SIG-M5 treated with dmso at 0.1 percent for 504 hours (cell line): ENCODE measurements around the gene OR52A1.
A peak's percentile ranks its signal among the peaks of the same experiment; 100 is the strongest.

Source experiments
- DNase-seq: peaks from one replicate; lab custom pipeline; 2025; ENCODE audit not compliant: unreplicated experiment; lab: John Stamatoyannopoulos, UW

Gene OR52A1

GRCh38 chr11:5136261-5136660, 18.3 kb downstream of the OR52A1 start:
- no peak for DNase-seq

- DNase-seq, result no peak
Observed at GRCh38 chr11:5131584-5132335, 22.8 kb downstream of the OR52A1 start.

- no peak for DNase-seq
Observed at GRCh38 chr11:5129457-5129877, 25.1 kb downstream of the OR52A1 start.

- DNase-seq, result no peak
Observed at GRCh38 chr11:5124891-5125620, 29.5 kb downstream of the OR52A1 start.

- peak; percentile 46 for DNase-seq
Observed at GRCh38 chr11:5123802-5124521, 30.6 kb downstream of the OR52A1 start.

GRCh38 chr11:5118893-5119292, 35.7 kb downstream of the OR52A1 start:
- DNase-seq, result no peak

- DNase-seq, result no peak
Observed at GRCh38 chr11:5117588-5117987, 37.0 kb downstream of the OR52A1 start.

- no peak for DNase-seq
Observed at GRCh38 chr11:5115339-5115738, 39.2 kb downstream of the OR52A1 start.

GRCh38 chr11:5107285-5107684, 47.3 kb downstream of the OR52A1 start:
- DNase-seq, result no peak

GRCh38 chr11:5103066-5103465, 51.5 kb downstream of the OR52A1 start:
- no peak for DNase-seq

- no peak for DNase-seq
Observed at GRCh38 chr11:5102246-5102645, 52.3 kb downstream of the OR52A1 start.

- no peak for DNase-seq
Observed at GRCh38 chr11:5096011-5096410, 58.5 kb downstream of the OR52A1 start.
